Activated CD4-positive, CD25-positive, alpha-beta regulatory T cell treated with anti-CD3 and anti-CD28 coated beads, Interleukin-2, amount 50 U/mL, for 24 hours (primary cell): ENCODE measurements around the gene B3GNT3.

Source experiments
- ATAC-seq, 2 donors: fragments of 150-1000 bp; cut with Tn5 transposase; one replicate each; pipeline ENCODE4 v1.10.0; 2021; ENCODE audit warnings: mild to moderate bottlenecking in 1 of 2, moderate library complexity in 1 of 2

B3GNT3 gene

GRCh38 chr19:17794731-17795494 is at the start of gene B3GNT3:
Gene B3GNT3, plus strand, starts transcription at chr19:17795138. Its CDS starts 12,670 bp downstream, at chr19:17807808.
- no peak for ATAC-seq

- peak; percentile 91 to 94 for ATAC-seq
These were observed 47.5 kb upstream of the B3GNT3 start for GRCh38 chr19:17747205-17748098.

GRCh38 chr19:17748884-17749638 is 45.9 kb upstream of the B3GNT3 start:
- ATAC-seq: no peak

- ATAC-seq: no peak
These were observed 45.0 kb upstream of the B3GNT3 start for GRCh38 chr19:17749912-17750317.

- ATAC-seq: peak; percentile 69 to 71
These were observed 43.6 kb upstream of the B3GNT3 start, which contains the start of gene FCHO1 for GRCh38 chr19:17751103-17751911. Gene FCHO1, plus strand, starts transcription at chr19:17751477. Its CDS starts 3,688 bp downstream, at chr19:17755165.

GRCh38 chr19:17751912-17752273 is 43.0 kb upstream of the B3GNT3 start:
- ATAC-seq: no peak

GRCh38 chr19:17752865-17753639 is 41.9 kb upstream of the B3GNT3 start:
- no peak for ATAC-seq

- no peak for ATAC-seq
These were observed 41.0 kb upstream of the B3GNT3 start for GRCh38 chr19:17753976-17754375.

- ATAC-seq: peak in 1 of 2 donors; percentile 14
These were observed 40.1 kb upstream of the B3GNT3 start for GRCh38 chr19:17754634-17755442.

GRCh38 chr19:17755443-17755890 is 39.5 kb upstream of the B3GNT3 start:
- no peak for ATAC-seq

GRCh38 chr19:17755977-17756670 is 38.8 kb upstream of the B3GNT3 start:
- no peak for ATAC-seq

- no peak for ATAC-seq
These were observed 37.8 kb upstream of the B3GNT3 start for GRCh38 chr19:17757125-17757524.

GRCh38 chr19:17758515-17758914 is 36.4 kb upstream of the B3GNT3 start:
- ATAC-seq: no peak

GRCh38 chr19:17761148-17761547 is 33.8 kb upstream of the B3GNT3 start:
- ATAC-seq: no peak

- no peak for ATAC-seq
These were observed 32.3 kb upstream of the B3GNT3 start for GRCh38 chr19:17762505-17763229.

GRCh38 chr19:17764348-17764747 is 30.6 kb upstream of the B3GNT3 start:
- no peak for ATAC-seq

GRCh38 chr19:17765069-17765618 is 29.8 kb upstream of the B3GNT3 start:
- ATAC-seq: no peak

- ATAC-seq: no peak
These were observed 28.3 kb upstream of the B3GNT3 start for GRCh38 chr19:17766543-17767131.
